Measurements from ENCODE around the gene ADAMTS19.
"Not testable (repeated sequence)": the region's sequence is repeated elsewhere in the genome, so short reads cannot be mapped to it uniquely, and the experiment has no call there.

The ADAMTS19 gene

DNA sequence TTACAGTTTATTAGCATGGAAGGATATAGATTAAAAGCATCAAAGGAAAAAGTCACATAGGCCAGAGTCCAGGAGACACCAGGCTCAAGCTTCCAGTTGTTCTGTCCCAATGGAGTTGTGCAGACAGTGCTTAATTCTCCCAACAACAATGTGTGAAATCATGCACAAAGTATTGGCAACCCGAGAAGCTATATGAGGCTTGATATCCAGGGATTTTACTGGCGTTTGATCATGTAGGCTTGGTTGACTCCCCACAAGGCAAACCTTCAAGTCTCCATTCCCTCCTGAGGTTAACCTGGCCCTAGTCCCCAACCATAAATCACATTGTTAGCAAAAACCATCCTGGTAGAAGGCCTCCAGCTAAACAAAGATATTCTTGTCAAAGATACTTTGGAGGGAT, 141.5 kb downstream of the ADAMTS19 start:
- no peak for DNase-seq (ENCODE audit: low spot score)

DNA sequence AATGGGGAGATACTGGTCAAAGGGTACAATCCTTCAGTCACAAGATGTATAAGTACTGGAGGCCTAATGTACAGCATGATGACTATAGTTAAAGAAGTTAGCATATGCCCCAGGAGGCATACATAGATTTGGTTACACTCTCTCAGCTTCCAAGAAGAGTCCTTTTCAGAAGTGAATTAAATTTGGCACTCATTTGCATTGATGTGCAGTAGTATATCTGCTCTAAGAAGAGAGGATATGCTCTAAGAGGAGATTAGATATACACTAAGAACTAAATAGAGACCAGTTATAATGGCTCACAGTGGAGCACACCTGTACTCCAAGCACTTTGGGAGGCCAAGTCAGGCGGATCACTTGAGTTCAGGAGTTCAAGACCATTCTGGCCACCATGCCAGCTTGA, 148.3 kb downstream of the ADAMTS19 start:
- DNase-seq (ENCODE audit: low spot score): no peak

DNA sequence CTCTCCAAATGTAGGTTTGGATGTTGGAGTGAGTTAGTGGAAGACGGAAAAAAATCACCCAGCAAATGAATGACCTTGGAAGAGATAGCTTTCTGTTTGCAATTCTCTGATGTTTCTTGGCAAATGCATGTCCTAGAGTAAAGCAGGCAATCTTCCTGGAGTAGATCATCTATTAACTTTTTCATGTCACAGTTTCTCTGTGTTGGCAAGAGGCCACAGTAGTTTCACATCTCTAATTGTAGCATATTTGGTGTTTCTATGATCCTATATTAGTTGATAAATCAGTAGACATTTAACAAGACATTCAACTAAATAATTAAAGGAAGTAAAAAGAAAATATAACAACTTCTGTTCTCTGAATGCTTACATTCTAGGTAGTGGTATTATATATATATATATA, 149.6 kb downstream of the ADAMTS19 start:
- DNase-seq (ENCODE audit: low spot score): no peak

DNA sequence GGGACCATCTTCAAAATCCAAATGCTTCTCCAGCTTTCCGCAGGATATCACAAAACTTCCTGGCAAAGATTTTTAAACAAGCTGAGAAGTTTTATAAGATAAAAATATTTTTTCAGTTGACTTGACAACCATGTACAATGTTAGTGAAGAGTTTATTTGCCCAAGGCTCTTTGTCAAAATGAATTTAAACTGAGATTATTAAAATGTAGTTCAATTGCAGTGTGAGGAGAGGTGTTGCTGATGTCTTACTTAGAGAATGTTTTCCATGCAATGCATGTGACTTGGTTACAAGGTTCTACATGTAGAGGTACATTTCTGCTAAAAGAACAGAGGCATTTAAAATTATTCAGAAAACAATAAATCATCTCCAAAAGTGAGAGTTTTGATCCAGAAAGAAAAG, 156.4 kb downstream of the ADAMTS19 start:
- no peak for DNase-seq (ENCODE audit: low spot score)

DNA sequence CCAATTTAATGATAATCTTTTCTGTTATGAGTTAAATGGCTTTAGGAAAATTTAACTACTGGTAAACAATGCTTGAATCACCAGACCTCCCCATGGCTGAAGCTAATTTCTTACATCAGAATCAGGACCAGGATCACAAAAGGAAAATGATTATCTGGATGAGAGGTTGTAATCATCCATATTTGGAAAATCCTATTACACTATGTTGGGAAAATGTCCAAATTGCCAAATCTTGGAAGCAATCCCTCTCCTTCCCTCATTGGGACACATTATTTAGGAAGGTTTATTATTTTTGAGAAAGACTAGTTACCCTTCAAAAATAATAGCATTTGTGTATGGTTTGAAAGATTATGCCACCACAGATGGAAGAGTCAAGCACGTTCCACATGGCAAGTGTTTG, 157.1 kb downstream of the ADAMTS19 start:
- DNase-seq (ENCODE audit: low spot score): no peak

DNA sequence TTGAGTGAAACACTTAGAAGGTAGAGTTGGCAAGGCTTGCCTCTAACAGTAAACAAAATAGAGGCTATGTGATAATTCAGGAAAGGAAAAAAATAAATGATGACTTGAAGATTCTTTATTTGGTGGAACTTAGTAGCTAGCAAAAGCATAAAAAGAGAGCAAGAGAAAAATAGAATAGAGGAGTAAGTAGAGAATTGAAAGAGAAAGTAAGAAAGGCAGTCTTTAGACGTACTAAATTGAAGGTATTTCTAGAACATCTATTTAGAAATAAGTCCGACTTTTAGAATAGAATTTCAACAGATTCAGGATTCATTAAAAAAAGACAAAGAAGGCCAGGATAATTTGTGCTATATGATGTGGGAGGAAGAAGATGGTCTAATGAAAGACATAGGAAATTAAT, 159.7 kb downstream of the ADAMTS19 start:
- DNase-seq (ENCODE audit: low spot score): no peak

DNA sequence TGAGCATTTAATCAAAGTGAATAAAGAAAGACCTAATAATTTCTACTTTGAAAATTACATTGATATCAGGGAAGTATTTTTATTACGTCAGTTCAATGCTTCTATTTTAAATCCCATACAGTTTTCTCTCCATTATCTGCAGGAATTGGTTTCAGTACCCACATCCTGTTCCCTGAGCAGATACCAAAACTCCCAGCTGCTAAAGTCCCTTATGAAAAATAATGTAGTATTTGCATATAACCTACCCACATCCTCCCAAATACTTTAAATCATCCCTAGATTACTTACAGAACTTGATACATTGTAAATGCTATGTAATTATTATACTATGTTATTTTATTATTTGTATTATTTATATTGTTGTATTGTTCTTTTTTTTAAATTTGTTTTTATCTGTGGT, 162.4 kb downstream of the ADAMTS19 start:
- DNase-seq (ENCODE audit: low spot score): no peak

DNA sequence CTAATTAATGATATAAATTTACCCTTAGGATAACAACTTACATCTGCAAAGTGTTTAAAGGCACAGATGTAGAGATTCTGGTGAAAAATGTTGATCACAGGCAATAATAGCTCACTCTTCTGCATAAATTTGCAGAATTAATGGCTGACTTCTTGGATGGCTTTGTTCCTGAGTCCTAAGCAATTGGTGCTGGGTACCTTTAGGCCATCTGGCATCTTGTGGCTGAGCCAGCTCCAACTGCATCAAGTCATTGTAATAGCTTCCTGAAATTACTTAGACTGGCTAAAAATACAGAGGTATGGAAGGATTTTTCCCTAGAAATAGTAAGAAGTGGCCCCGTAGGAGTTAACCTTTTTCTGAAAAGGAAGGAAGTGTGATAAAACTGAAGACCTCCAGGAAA, 169.5 kb downstream of the ADAMTS19 start:
- DNase-seq (ENCODE audit: low spot score): no peak

DNA sequence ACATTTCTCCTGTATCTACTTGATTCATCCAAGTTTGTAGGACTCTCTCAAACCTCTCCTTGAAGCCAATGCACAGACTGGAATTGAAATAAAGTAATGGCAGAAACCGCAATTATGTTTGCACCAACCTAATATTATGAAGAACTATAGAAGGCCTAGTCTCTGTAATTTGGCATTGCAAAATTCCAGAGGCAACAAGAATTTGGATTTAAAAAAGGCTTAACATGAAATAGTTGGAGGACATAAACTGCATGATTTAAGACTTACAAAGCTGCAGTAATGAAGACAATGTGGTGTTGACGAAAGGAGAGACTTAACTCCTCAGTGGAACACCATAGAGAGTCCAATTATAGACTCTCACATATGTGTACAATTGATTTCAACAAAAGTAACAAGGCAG, 170.0 kb downstream of the ADAMTS19 start:
- DNase-seq (ENCODE audit: low spot score): no peak

DNA sequence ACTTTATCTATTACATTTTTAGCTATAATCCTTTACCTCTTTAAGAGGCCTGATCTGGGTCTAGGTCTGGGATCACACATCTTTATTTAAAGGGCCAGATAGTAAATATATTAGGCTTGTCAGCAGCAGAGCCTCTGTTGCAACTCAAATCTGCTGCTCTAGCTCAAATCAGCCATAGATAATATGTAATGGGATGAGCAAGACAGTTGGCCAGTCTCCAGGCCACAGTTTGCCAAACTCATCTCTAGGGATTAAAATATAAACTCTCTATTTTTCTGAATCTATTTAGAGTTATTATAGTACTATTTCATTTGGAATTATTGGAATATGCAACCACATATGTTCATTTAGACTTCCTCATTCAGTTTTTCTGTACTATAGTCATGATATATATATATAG, 171.9 kb downstream of the ADAMTS19 start:
- no peak for DNase-seq (ENCODE audit: low spot score)

DNA sequence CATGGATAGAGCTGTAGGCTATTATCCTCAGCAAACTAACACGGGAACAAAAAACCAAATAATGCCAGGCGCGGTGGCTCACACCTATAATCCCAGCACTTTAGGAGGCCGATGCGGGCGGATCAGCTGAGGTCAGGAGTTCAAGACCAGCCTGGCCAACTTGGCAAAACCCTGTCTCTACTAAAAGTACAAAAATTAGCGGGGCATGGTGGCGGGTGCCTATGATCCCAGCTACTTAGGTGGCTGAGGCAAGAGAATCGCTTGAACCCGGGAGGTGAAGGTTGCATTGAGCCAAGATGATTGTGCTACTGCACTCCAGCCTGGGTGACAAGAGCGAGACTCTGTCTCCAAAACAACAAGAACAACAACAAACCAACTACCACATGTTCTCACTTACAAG, 177.4 kb downstream of the ADAMTS19 start:
- not testable (repeated sequence) for DNase-seq (ENCODE audit: low spot score)

DNA sequence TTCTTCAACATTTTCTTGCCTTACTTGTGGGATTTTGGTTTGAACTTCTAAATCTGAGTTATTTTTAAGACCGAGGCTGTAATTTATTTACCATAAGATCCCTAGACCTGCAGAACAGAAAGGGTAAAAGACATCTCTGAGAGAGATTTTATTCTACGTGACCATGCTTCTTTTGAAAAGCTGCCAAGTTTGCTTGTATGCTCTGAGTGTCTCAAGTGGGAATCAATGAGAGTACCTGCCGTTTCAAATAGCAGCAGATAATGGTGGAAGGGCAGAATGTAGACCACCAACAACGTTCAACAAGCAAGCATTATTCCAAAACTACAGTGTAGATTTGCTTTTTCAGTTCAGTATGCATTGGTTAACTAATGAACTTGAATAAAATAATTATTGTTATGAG, 179.2 kb downstream of the ADAMTS19 start:
- no peak for DNase-seq (ENCODE audit: low spot score)

DNA sequence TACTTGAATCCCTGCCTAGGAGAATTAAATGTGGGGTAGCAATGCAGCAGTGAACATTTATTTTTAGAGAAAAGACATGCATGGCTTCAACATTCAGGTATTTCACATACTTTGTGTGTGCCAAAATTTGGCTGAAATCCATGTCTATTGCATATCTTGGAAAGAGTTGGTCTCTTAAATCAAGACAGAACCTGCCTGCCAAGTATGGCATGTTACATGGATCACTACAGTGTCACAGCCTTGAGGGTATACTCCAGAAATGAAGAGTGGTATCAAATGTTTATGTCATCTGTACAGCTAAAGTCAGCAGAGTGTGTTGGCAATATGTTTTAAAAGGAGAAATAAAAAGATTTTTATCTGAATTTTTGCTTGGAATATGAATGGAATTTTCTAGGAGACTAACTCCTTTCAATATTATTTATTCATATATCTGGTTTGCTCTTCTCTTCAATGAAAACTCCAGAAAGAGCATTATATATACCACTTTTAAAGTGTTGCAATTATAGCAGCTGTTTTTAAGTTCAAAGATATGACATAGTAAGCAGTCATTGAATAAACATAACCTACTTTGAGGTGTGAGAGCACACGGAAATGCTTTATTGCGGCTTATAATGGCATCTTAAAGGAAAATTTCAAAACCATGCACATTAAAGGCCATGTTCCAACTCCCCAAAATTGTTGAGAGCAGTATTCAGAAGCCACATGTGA, 192.4 kb downstream of the ADAMTS19 start:
- no peak for DNase-seq (ENCODE audit: low spot score)

DNA sequence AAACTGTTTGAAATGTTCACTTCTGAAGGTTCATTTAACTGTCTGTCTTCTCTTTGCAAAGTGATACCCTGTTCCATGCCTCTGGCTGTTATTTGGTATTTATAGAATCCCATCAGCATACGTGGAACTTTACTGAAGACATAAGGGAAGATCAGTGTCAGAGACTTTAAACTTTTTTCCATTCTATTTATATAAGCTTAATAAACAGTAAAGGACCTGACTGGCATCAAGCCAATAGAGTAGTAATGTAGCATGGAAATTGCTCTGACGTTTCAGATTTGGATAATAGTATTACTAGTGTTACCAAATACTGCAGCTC, 192.9 kb downstream of the ADAMTS19 start:
- no peak for DNase-seq (ENCODE audit: low spot score)

DNA sequence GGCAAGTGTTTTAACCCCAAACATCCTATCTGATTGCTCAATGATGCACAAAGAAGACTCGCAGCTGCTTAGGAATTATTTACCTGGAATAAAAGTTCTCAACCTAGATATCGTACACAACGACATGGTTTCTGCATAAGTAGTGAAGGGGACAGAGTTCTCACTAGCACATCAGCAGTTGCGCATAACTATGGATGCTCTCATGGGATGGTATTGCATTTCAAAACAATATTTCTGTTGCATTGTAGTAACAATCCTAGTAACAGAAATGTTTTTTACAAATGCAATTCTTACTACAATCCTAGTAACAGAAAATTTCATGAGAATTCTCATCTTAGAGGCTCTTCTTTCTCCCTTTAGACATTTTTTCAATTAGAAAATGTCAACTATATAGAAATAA, 193.3 kb downstream of the ADAMTS19 start:
- DNase-seq (ENCODE audit: low spot score): no peak

DNA sequence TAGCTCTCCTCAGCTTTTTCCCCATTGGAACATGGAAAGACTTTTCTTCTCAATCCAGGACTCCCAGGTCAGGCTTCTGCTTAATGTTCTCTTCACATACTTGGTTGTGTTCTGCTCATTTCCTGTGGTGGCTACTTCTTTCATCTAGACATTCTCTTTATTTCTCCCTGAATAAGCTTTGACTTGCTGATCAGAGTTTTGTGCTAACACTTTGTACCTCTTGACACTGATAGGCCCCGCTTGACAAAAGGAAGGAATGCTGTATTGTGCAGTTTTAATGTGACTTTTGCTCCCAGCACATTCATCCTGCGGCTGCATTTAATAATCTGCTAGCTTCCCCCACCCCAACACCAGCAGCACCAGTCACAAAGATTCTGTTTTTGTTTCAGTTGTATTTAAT, 196.9 kb downstream of the ADAMTS19 start:
- no peak for DNase-seq (ENCODE audit: low spot score)

DNA sequence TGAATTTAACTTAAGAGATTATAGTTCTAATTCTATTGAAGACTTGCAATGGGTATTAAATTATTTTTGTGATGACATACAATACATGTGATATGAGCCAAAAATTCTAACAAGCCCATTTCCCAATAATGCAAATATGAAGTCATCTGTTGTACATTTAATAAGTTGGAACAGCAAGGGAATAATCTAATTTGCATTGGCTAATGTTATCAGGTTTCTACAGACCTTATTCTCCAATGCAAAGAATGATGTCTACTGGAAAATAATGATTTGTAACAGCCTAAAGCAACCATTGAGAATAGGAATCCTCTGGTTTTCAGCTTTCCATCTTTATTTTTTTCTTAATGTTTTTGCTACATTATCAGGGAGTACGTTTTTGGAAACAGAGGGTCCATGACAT, 198.7 kb downstream of the ADAMTS19 start:
- no peak for DNase-seq (ENCODE audit: low spot score)

DNA sequence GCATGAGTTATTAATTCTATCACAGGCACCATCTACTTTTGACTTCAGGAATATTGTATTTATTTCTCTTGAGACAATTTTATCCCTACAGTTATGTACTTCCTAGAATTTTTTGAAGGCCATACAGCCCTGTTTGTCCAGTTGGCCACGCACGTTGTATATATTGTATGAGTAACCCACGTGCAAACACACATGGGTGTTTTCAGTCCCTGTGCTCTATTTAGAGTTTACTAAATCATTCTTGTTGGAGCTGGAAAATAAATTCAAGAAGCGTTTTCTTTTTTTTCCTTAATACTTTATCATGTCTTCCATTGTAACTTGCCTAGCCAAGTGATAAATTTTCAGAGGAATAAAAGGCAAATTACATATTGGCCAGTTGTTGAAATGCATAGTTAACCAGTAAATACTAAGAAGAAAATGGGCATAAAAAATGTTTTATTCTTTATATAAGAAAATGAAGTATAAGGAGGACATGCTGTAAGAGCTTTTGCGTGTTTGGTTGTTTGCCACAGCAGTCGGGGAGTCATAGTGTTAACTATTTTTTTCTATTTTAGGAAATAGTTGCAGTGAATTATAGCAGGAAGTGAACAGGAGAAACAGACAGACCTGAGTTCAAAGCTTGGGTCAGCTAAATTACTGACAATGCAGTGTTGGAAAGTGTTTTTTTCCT, 201.4 kb downstream of the ADAMTS19 start:
- DNase-seq (ENCODE audit: low spot score): no peak

DNA sequence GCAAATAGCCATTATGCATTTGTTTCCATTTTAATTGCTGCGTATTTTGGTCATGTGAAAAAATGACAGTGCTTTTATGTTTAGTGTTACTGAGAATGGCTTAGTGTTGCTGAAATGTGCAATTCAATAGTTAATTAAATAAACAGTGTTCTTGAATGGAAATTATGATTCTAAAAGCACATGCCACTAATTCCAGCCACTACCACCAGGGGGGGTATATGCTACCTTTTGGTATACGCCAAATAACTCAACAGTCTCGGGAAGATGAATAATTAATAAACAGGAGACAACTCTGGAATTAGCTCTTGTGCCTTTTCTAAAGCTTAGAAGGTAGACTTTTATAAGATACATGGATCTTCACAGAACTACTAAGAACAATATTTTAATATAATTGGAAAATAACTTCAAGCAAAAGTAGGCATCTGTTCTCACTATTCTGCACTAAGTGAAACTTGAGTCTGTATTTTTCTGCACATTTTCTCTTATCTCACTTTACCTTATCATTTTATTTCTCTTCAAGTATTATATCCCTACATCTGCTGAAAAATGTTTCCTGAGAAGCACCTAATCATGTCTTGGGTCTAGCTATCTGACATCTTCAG, 204.3 kb downstream of the ADAMTS19 start:
- peak; percentile 16 for DNase-seq (ENCODE audit: low spot score)

DNA sequence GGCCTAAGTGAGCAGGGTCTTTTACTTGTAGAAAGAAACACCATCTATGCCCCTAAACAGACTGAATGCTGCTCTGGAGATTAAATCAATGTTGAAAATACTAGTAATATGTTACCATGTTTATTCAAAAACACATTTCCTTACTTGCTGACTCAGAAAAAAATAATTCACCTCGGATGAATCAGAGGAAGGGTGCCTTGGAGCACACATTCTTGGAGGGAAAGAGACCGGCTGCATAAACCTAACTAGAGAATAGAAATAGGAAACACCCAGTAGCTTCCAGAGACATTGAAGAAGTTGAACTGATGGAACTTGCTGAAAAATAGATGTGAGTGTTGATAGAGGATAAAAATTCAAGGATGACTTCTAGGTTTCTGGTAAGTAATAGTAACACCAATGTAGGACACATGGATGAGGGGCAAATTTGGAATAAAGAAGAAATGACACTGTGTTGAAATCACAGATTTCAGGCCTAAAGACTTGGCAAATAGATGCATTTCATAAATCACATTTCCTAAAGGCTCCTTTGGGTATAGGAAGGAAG, 210.9 kb downstream of the ADAMTS19 start:
- no peak for DNase-seq (ENCODE audit: low spot score)

DNA sequence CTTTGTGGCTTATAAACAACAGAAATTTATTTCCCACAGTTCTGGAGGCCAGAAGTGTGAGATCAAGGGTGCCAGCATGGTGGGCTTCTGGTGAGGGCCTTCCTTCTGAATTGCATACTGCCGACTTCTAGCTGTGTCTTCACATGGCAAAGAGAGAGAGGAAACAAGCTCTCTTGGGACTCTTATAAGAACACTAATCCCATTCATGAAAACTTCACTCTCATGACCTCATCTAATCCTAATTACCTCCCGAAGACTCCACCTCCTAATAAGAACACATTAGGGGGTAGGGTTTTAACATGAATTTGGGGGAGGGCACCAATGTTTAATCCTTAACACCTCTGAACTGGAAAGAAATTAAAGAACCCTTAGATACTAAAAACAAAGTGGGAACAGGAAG, 211.9 kb downstream of the ADAMTS19 start:
- no peak for DNase-seq (ENCODE audit: low spot score)

DNA sequence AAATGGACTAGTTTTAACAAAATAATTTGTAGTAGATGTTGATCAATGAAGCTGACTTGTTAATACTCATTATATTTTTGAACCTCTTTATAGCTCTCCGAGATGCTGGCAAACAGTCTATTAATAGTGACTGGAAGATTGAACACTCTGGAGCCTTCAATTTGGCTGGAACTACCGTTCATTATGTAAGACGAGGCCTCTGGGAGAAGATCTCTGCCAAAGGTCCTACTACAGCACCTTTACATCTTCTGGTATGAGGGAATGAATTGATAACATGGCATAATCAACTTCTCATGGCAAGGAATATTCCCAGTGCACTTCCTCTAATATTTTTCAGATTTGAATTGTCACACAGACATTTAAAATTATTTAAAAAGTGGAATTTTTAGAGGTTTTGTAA, 219.6 kb downstream of the ADAMTS19 start:
- DNase-seq (ENCODE audit: low spot score): no peak

DNA sequence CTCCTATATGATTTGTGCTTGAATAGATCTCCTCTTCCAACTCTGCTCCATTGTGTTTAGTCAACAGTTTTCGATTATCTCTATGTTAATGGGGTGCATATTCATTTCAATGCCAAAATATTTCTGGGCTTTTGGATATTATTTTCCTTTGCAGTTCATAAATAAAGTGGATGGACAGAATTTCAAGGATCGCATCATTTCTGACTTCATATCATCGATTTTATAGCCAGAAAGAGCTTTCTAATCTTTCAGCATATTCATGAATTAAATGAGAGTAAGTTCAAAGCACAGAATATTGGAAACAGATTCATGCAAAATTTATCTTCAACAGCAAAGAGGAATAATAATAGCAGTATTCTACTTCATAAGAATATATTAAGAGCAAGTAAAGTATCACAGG, 227.8 kb downstream of the ADAMTS19 start:
- no peak for DNase-seq (ENCODE audit: low spot score)

DNA sequence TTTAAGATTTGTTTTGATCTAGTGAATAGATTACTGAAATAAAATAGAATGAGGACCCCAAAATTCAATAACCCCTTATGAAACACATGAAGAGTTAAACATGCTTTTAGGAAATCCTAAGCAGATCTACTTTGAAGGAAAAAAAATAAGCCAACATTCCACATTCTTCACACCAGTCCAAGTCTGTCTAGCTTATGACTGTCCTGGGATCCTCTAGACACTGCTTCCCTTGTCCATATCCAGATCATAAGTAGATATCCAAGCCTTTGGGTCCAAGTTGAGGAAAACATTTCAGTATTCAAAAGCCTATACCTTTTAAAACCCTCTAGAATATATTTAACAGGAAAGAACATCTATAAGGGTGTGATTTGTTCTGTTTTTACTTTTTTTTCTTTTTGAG, 228.9 kb downstream of the ADAMTS19 start:
- DNase-seq (ENCODE audit: low spot score): no peak
